ENCODE results near the gene RNU6-9.
"Not testable (repeated sequence)": the region's sequence is repeated elsewhere in the genome, so short reads cannot be mapped to it uniquely, and the experiment has no call there.

Gene RNU6-9

GRCh38 chr19:884420-885211, 8.7 kb upstream of the RNU6-9 start:
- Histone ChIP-seq H3K9me3 (ENCODE audit: control insufficient read depth, low read depth, low read length) (no peaks in the 10 kb centered on the region), H3K27ac (ENCODE audit: low read length) (no peak overlapping the region), H3K27me3 (ENCODE audit: control insufficient read depth, insufficient read depth, low read length) (no peaks in the 10 kb centered on the region), H3K4me3 (ENCODE audit: low read length) (no peak overlapping the region), H3K9ac (ENCODE audit: low read length) (no peak overlapping the region), H3K4me1 (ENCODE audit: control insufficient read depth, low read depth, low read length) (no peaks in the 10 kb centered on the region), H3K36me3 (ENCODE audit: control insufficient read depth, low read depth, low read length) (peaks cover 29% of the 10 kb centered on the region)

GRCh38 chr19:885536-886224, 7.6 kb upstream of the RNU6-9 start:
- Histone ChIP-seq H3K4me1 (ENCODE audit: control insufficient read depth, low read depth, low read length) (no peaks in the 10 kb centered on the region), H3K9me3 (ENCODE audit: control insufficient read depth, low read depth, low read length) (no peaks in the 10 kb centered on the region), H3K36me3 (ENCODE audit: control insufficient read depth, low read depth, low read length) (peaks cover 32% of the 10 kb centered on the region), H3K27ac (ENCODE audit: low read length) (no peak overlapping the region), H3K27me3 (ENCODE audit: control insufficient read depth, insufficient read depth, low read length) (no peaks in the 10 kb centered on the region), H3K4me3 (ENCODE audit: low read length) (no peak overlapping the region), H3K9ac (ENCODE audit: low read length) (no peak overlapping the region)

- no peak overlapping the region for H3K4me3 ChIP-seq (ENCODE audit: low read length)
- H3K27ac ChIP-seq (ENCODE audit: low read length), result no peak overlapping the region
- H3K27me3 ChIP-seq (ENCODE audit: control insufficient read depth, insufficient read depth, low read length), result no peaks in the 10 kb centered on the region
- no peaks in the 10 kb centered on the region for H3K4me1 ChIP-seq (ENCODE audit: control insufficient read depth, low read depth, low read length)
- H3K36me3 ChIP-seq (ENCODE audit: control insufficient read depth, low read depth, low read length), result peaks cover 23% of the 10 kb centered on the region
- no peaks in the 10 kb centered on the region for H3K9me3 ChIP-seq (ENCODE audit: control insufficient read depth, low read depth, low read length)
- no peak overlapping the region for H3K9ac ChIP-seq (ENCODE audit: low read length)
Measured at GRCh38 chr19:887072-887471, 6.2 kb upstream of the RNU6-9 start.

GRCh38 chr19:887599-887998, 5.7 kb upstream of the RNU6-9 start:
- Histone ChIP-seq H3K4me1 (ENCODE audit: control insufficient read depth, low read depth, low read length) (no peaks in the 10 kb centered on the region), H3K9me3 (ENCODE audit: control insufficient read depth, low read depth, low read length) (no peaks in the 10 kb centered on the region), H3K27me3 (ENCODE audit: control insufficient read depth, insufficient read depth, low read length) (no peaks in the 10 kb centered on the region), H3K9ac (ENCODE audit: low read length) (no peak overlapping the region), H3K4me3 (ENCODE audit: low read length) (no peak overlapping the region), H3K36me3 (ENCODE audit: control insufficient read depth, low read depth, low read length) (peaks cover 22% of the 10 kb centered on the region), H3K27ac (ENCODE audit: low read length) (no peak overlapping the region)

- Histone ChIP-seq H3K27ac (ENCODE audit: low read length) (no peak overlapping the region), H3K36me3 (ENCODE audit: control insufficient read depth, low read depth, low read length) (peaks cover 22% of the 10 kb centered on the region), H3K4me1 (ENCODE audit: control insufficient read depth, low read depth, low read length) (no peaks in the 10 kb centered on the region), H3K9ac (ENCODE audit: low read length) (no peak overlapping the region), H3K27me3 (ENCODE audit: control insufficient read depth, insufficient read depth, low read length) (no peaks in the 10 kb centered on the region), H3K4me3 (ENCODE audit: low read length) (no peak overlapping the region), H3K9me3 (ENCODE audit: control insufficient read depth, low read depth, low read length) (no peaks in the 10 kb centered on the region)
Measured at GRCh38 chr19:888581-889385, 4.5 kb upstream of the RNU6-9 start.

- Histone ChIP-seq H3K36me3 (ENCODE audit: control insufficient read depth, low read depth, low read length) (peaks cover 22% of the 10 kb centered on the region), H3K9me3 (ENCODE audit: control insufficient read depth, low read depth, low read length) (no peaks in the 10 kb centered on the region), H3K9ac (ENCODE audit: low read length) (no peak overlapping the region), H3K27ac (ENCODE audit: low read length) (no peak overlapping the region), H3K27me3 (ENCODE audit: control insufficient read depth, insufficient read depth, low read length) (no peaks in the 10 kb centered on the region), H3K4me1 (ENCODE audit: control insufficient read depth, low read depth, low read length) (no peaks in the 10 kb centered on the region), H3K4me3 (ENCODE audit: low read length) (no peak overlapping the region)
Measured at GRCh38 chr19:889662-890295, 3.5 kb upstream of the RNU6-9 start.

- H3K27ac ChIP-seq (ENCODE audit: low read length), result no peak overlapping the region
- no peaks in the 10 kb centered on the region for H3K27me3 ChIP-seq (ENCODE audit: control insufficient read depth, insufficient read depth, low read length)
- no peak overlapping the region for H3K9ac ChIP-seq (ENCODE audit: low read length)
- H3K9me3 ChIP-seq (ENCODE audit: control insufficient read depth, low read depth, low read length), result no peaks in the 10 kb centered on the region
- H3K4me3 ChIP-seq (ENCODE audit: low read length), result no peak overlapping the region
- peaks cover 14% of the 10 kb centered on the region for H3K36me3 ChIP-seq (ENCODE audit: control insufficient read depth, low read depth, low read length)
- H3K4me1 ChIP-seq (ENCODE audit: control insufficient read depth, low read depth, low read length), result no peaks in the 10 kb centered on the region
Measured at GRCh38 chr19:890831-891230, 2.5 kb upstream of the RNU6-9 start.

- not testable (repeated sequence) for H3K27me3 ChIP-seq (ENCODE audit: control insufficient read depth, insufficient read depth, low read length); H3K4me1 ChIP-seq (ENCODE audit: control insufficient read depth, low read depth, low read length); H3K27ac ChIP-seq (ENCODE audit: low read length); H3K9me3 ChIP-seq (ENCODE audit: control insufficient read depth, low read depth, low read length); H3K9ac ChIP-seq (ENCODE audit: low read length); H3K36me3 ChIP-seq (ENCODE audit: control insufficient read depth, low read depth, low read length)
- peak overlapping the region; percentile 73 for H3K4me3 ChIP-seq (ENCODE audit: low read length)
Measured at GRCh38 chr19:891421-892200, 1.7 kb upstream of the RNU6-9 start.

- Histone ChIP-seq H3K27ac (ENCODE audit: low read length) (no peak overlapping the region), H3K36me3 (ENCODE audit: control insufficient read depth, low read depth, low read length) (peaks cover 7% of the 10 kb centered on the region), H3K9ac (ENCODE audit: low read length) (peak overlapping the region; percentile 61), H3K9me3 (ENCODE audit: control insufficient read depth, low read depth, low read length) (no peaks in the 10 kb centered on the region), H3K4me1 (ENCODE audit: control insufficient read depth, low read depth, low read length) (no peaks in the 10 kb centered on the region), H3K27me3 (ENCODE audit: control insufficient read depth, insufficient read depth, low read length) (no peaks in the 10 kb centered on the region), H3K4me3 (ENCODE audit: low read length) (peak overlapping the region; percentile 73)
Measured at GRCh38 chr19:892243-892893, 916 bp upstream of the RNU6-9 start.

- Histone ChIP-seq H3K4me1 (ENCODE audit: control insufficient read depth, low read depth, low read length) (no peaks in the 10 kb centered on the region), H3K4me3 (ENCODE audit: low read length) (no peak overlapping the region), H3K36me3 (ENCODE audit: control insufficient read depth, low read depth, low read length) (no peaks in the 10 kb centered on the region), H3K9me3 (ENCODE audit: control insufficient read depth, low read depth, low read length) (no peaks in the 10 kb centered on the region), H3K27ac (ENCODE audit: low read length) (no peak overlapping the region), H3K9ac (ENCODE audit: low read length) (no peak overlapping the region), H3K27me3 (ENCODE audit: control insufficient read depth, insufficient read depth, low read length) (no peaks in the 10 kb centered on the region)
Measured at GRCh38 chr19:896434-896833, 3.1 kb downstream of the RNU6-9 start.

All from iPS-18a (cell line).